Measurements from ENCODE around the gene PARVB. TPM values are rescaled to one million over a fixed set of nuclear protein-coding genes. Genes with fewer than 3 reads are reported as not detected.

PARVB gene
- total RNA-seq, 5 donors from 2014 or later (not counting 1 experiment from before 2014, with no cell fraction given): 5.9 to 13.8 (median 8.2) TPM

DNA sequence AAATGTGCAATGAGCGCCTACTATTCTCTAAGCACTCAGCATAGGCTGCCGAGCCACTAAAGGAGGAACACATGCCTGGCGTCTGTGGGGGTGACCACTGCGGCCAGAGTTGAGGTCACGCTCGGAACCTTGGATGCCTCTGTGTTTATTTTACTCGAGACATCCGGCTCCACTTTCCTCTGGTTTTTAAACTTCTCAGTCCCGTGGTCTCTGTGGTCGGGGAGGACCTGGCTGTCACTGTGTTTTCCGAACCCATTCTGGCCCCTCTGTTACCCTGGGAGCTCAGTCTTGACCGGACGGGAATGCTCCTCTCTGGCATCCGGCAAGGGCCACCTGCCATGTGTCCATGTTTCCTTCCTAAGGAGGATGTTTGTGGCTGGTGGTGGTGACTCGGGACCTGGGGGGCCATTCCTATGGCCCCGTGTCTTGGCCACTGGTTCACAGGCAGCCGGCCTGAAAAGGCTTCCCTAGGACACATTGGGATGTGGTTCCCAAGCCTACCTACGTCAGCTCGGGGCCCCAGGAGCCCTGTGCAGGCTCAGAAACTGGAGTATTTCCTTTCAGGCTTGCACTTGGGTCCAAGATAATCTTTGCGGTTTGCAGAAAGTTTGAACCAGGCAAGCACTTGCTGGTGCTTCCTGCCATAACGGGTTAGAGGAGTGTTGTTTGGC is 109.9 kb downstream of the PARVB start:
- Histone ChIP-seq H3K4me3 (ENCODE audit: control insufficient read depth in 1 of 2, extremely low read depth in 1 of 2, low read length in 1 of 2) (no peak overlapping the region), H3K27me3 (replicated peaks in 1 of 2; ENCODE audit: control insufficient read depth in 2 of 2, extremely low read depth in 1 of 2, insufficient read depth in 2 of 2, low read length in 1 of 2) (peaks cover 0 to 8% of the 10 kb centered on the region in 2 experiments), H3K27ac (ENCODE audit: low read length) (no peak overlapping the region), H3K4me1 (ENCODE audit: control insufficient read depth in 1 of 2, extremely low read depth in 1 of 2, insufficient read depth in 2 of 2, low read length in 2 of 2) (peaks cover 0 to 5% of the 10 kb centered on the region in 2 experiments), H3K9me3 (no peaks in the 10 kb centered on the region), H3K36me3 (ENCODE audit: control insufficient read depth in 2 of 2, extremely low read depth in 1 of 2, insufficient read depth in 1 of 2, low read length in 1 of 2) (peaks cover 0 to 10% of the 10 kb centered on the region in 2 donors)
- ChIA-PET CTCF (interaction anchor here in 1 of 2 donors (0.9 kb wide), 1 partner anchor 91 kb away, joined by 4 read pairs; no protein-coding TSS in a partner anchor), POLR2A (no interaction called here)
- no peak for DNase-seq
- Mint-ChIP-seq H3K4me1 (peaks cover 4 to 11% (median 10%) of the 10 kb centered on the region in 3 donors), H3K27ac (no peak overlapping the region), H3K4me3 (no peak overlapping the region), H3K27me3 (peaks cover 13 to 19% of the 10 kb centered on the region in 2 donors), H3K36me3 (peaks cover 36% of the 10 kb centered on the region), H3K9me3 (peaks cover 13 to 15% (median 13%) of the 10 kb centered on the region in 3 donors)
- no peak for ATAC-seq (replicated peaks in 1 of 4)
- WGBS (ENCODE audit: insufficient coverage): 54% methylated on average over 20 of the region's 21 CpGs

DNA sequence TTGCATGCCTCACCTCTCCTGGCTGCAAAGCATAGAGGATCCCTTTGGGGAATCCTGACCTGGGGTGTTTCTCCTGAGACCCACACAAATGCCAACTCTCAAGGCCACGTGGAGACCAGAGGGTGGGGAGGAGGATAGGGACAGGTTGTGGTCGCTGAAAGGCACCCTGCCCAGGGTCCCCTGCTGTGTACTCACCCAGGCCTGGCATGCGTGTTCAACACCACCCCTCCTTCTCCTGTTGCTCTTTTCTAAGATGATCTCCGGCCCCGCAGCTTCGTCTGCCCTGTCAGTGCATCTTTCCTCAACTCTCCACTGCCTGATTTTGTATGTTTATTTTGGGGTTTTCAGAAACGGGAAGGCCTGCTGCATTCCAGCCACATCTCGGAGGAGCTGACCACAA is 112.0 kb downstream of the PARVB start:
- Mint-ChIP-seq H3K27me3 (peaks cover 9 to 19% of the 10 kb centered on the region in 2 donors), H3K9me3 (peaks cover 13 to 15% (median 13%) of the 10 kb centered on the region in 3 donors), H3K4me1 (peaks cover 3 to 5% (median 4%) of the 10 kb centered on the region in 3 donors), H3K4me3 (no peak overlapping the region), H3K27ac (no peak overlapping the region), H3K36me3 (peaks cover 39% of the 10 kb centered on the region)
- 100% methylated on average over 1 of the region's 8 CpGs for WGBS (ENCODE audit: insufficient coverage)
- H3K9me3 ChIP-seq: no peaks in the 10 kb centered on the region
- ChIA-PET POLR2A (no interaction called here), CTCF (no interaction called here)
- ATAC-seq (replicated peaks in 1 of 4): no peak
- peaks cover 0 to 10% of the 10 kb centered on the region in 2 donors for H3K36me3 ChIP-seq (ENCODE audit: control insufficient read depth in 2 of 2, extremely low read depth in 1 of 2, insufficient read depth in 1 of 2, low read length in 1 of 2)
- H3K27ac ChIP-seq (ENCODE audit: low read length): no peak overlapping the region
- peaks cover 0 to 5% of the 10 kb centered on the region in 2 experiments for H3K4me1 ChIP-seq (ENCODE audit: control insufficient read depth in 1 of 2, extremely low read depth in 1 of 2, insufficient read depth in 2 of 2, low read length in 2 of 2)
- no peak for DNase-seq
- no peak overlapping the region for H3K4me3 ChIP-seq (ENCODE audit: control insufficient read depth in 1 of 2, extremely low read depth in 1 of 2, low read length in 1 of 2)
- H3K27me3 ChIP-seq (replicated peaks in 1 of 2; ENCODE audit: control insufficient read depth in 2 of 2, extremely low read depth in 1 of 2, insufficient read depth in 2 of 2, low read length in 1 of 2): peaks cover 0 to 8% of the 10 kb centered on the region in 2 experiments

DNA sequence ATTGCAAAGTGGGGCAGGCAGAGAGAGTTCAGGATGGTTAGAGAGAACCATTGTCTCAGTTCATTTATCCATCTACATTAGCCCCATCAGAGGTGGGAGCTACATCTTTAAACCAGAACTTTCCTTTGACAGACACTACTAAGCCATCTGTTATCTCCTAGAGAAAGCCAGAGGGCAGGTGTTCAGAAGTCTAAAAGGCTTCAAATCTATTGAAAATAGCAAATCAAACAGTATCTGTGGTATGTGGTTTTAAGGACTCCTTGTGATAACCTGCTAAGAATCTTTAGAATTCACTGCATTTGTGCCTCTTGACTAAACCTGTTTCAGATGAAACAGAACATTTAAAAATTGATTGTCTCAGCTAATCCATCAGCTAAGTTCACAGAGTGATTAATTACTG is 112.7 kb downstream of the PARVB start:
- Histone ChIP-seq H3K36me3 (ENCODE audit: control insufficient read depth in 2 of 2, extremely low read depth in 1 of 2, insufficient read depth in 1 of 2, low read length in 1 of 2) (peaks cover 0 to 10% of the 10 kb centered on the region in 2 donors), H3K4me3 (ENCODE audit: control insufficient read depth in 1 of 2, extremely low read depth in 1 of 2, low read length in 1 of 2) (no peak overlapping the region), H3K27ac (ENCODE audit: low read length) (no peak overlapping the region), H3K4me1 (ENCODE audit: control insufficient read depth in 1 of 2, extremely low read depth in 1 of 2, insufficient read depth in 2 of 2, low read length in 2 of 2) (peaks cover 0 to 5% of the 10 kb centered on the region in 2 experiments), H3K9me3 (no peaks in the 10 kb centered on the region), H3K27me3 (replicated peaks in 1 of 2; ENCODE audit: control insufficient read depth in 2 of 2, extremely low read depth in 1 of 2, insufficient read depth in 2 of 2, low read length in 1 of 2) (peaks cover 0 to 8% of the 10 kb centered on the region in 2 experiments)
- DNase-seq (no peak), ATAC-seq (replicated peaks in 1 of 4) (no peak)
- Mint-ChIP-seq H3K27me3 (peaks cover 9 to 15% of the 10 kb centered on the region in 2 donors), H3K4me1 (peaks cover 3 to 5% (median 4%) of the 10 kb centered on the region in 3 donors), H3K27ac (no peak overlapping the region), H3K9me3 (peaks cover 13 to 15% (median 13%) of the 10 kb centered on the region in 3 donors), H3K4me3 (no peak overlapping the region), H3K36me3 (peaks cover 39% of the 10 kb centered on the region)
- ChIA-PET CTCF (no interaction called here), POLR2A (no interaction called here)

DNA sequence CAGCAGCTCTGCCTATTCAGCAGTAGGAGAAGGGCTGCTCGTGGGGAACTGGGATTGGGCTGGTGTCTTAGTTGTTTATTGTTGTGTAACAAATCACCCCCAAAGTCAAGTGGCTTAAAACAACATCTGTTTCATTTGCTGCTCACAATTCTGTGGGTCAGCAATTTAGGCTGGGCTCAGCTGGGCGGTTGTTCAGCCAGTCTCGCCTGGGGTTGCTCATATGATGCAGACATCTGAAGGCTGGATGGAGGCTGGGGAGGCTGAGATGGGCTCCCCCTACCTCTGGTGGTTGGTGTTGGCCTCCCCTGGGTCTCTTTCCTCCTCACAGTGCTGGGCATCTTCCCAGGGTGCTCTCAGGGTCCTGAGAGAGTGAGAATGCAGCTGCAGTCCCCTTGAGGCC is 113.3 kb downstream of the PARVB start:
- POLR2A ChIA-PET: no interaction called here
- peaks cover 39% of the 10 kb centered on the region for H3K36me3 Mint-ChIP-seq
- H3K27ac Mint-ChIP-seq: no peak overlapping the region
- WGBS (ENCODE audit: insufficient coverage): no CpG with 5 or more reads among the region's 3 CpGs
- Histone ChIP-seq H3K4me1 (ENCODE audit: control insufficient read depth in 1 of 2, extremely low read depth in 1 of 2, insufficient read depth in 2 of 2, low read length in 2 of 2) (peaks cover 0 to 5% of the 10 kb centered on the region in 2 experiments), H3K27ac (ENCODE audit: low read length) (no peak overlapping the region), H3K9me3 (no peaks in the 10 kb centered on the region), H3K36me3 (ENCODE audit: control insufficient read depth in 2 of 2, extremely low read depth in 1 of 2, insufficient read depth in 1 of 2, low read length in 1 of 2) (peaks cover 0 to 10% of the 10 kb centered on the region in 2 donors), H3K4me3 (ENCODE audit: control insufficient read depth in 1 of 2, extremely low read depth in 1 of 2, low read length in 1 of 2) (no peak overlapping the region), H3K27me3 (replicated peaks in 1 of 2; ENCODE audit: control insufficient read depth in 2 of 2, extremely low read depth in 1 of 2, insufficient read depth in 2 of 2, low read length in 1 of 2) (peaks cover 0 to 8% of the 10 kb centered on the region in 2 experiments)
- DNase-seq (no peak), ATAC-seq (replicated peaks in 1 of 4) (no peak)
- no peak overlapping the region for H3K4me3 Mint-ChIP-seq
- H3K4me1 Mint-ChIP-seq: peaks cover 3 to 5% (median 4%) of the 10 kb centered on the region in 3 donors
- H3K27me3 Mint-ChIP-seq: peaks cover 9 to 15% of the 10 kb centered on the region in 2 donors
- H3K9me3 Mint-ChIP-seq: peaks cover 13 to 15% (median 13%) of the 10 kb centered on the region in 3 donors
- CTCF ChIA-PET: no interaction called here

DNA sequence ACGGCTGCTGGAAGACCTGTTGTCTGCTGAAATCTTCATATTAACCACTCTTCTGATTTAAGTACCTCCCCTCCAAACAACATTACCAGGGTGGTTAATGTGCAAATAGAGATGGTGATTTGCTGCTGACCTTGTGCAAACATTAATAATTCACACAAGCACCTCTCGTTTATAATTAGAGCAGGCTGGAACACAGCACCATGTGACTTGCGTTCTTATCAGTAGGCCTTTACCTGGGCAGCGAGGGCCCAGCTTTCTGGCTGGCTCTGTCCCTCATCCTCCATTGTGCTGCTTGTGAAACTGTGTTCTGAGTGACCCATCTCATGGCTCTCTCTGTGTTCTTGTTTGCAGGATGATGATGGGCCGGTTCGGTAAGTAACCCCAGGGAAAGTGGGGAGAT is 115.7 kb downstream of the PARVB start:
- no peak overlapping the region for H3K4me3 ChIP-seq (ENCODE audit: control insufficient read depth in 1 of 2, extremely low read depth in 1 of 2, low read length in 1 of 2)
- H3K36me3 ChIP-seq (ENCODE audit: control insufficient read depth in 2 of 2, extremely low read depth in 1 of 2, insufficient read depth in 1 of 2, low read length in 1 of 2): peaks cover 0 to 10% of the 10 kb centered on the region in 2 donors
- Mint-ChIP-seq H3K36me3 (peaks cover 32% of the 10 kb centered on the region), H3K4me3 (no peak overlapping the region), H3K27me3 (peaks cover 5 to 9% of the 10 kb centered on the region in 2 donors), H3K27ac (no peak overlapping the region), H3K9me3 (peaks cover 13 to 15% (median 13%) of the 10 kb centered on the region in 3 donors), H3K4me1 (peaks cover 0 to 4% (median 0%) of the 10 kb centered on the region in 3 donors)
- H3K27ac ChIP-seq (ENCODE audit: low read length): no peak overlapping the region
- no peaks in the 10 kb centered on the region for H3K27me3 ChIP-seq (replicated peaks in 1 of 2; ENCODE audit: control insufficient read depth in 2 of 2, extremely low read depth in 1 of 2, insufficient read depth in 2 of 2, low read length in 1 of 2)
- CTCF ChIA-PET: no interaction called here
- 97% methylated on average over 5 of the region's 6 CpGs for WGBS (ENCODE audit: insufficient coverage)
- POLR2A ChIA-PET: no interaction called here
- H3K9me3 ChIP-seq: no peaks in the 10 kb centered on the region
- no peak for DNase-seq
- no peak for ATAC-seq (replicated peaks in 1 of 4)
- H3K4me1 ChIP-seq (ENCODE audit: control insufficient read depth in 1 of 2, extremely low read depth in 1 of 2, insufficient read depth in 2 of 2, low read length in 2 of 2): no peaks in the 10 kb centered on the region

DNA sequence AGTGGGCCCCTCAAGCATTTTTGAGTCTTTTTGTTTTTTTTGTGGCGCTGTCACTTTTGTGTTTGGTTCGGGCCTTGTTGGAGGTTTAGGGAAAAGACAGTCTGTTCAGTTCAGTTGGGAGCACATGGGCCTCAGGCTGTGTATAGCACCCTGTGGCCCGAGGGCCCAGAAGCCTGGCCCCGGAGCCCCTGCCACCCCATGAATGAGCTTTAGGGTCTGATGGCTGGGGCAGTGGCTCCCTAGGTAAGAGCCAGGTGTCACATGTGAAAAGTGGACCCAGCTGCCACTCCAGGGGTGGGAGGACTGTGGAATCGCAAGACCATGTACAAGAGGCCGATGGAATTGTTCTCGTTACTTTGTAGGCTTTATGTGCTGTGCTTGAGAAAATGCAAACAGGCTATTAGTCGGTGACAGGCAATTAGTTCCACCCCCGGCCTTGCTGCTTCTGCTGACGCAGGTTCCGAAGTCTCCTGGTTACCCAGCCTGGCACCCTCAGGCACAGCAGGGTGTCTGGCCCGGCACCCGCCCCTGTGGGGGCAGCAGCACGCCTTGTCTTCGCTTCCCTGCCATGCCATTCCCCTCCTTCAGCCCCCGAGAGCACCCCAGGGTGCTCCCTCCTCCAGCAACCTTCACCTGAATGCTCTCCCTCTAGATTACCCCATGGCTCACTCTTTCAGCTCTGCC is 118.5 kb downstream of the PARVB start:
- Histone ChIP-seq H3K4me1 (ENCODE audit: control insufficient read depth in 1 of 2, extremely low read depth in 1 of 2, insufficient read depth in 2 of 2, low read length in 2 of 2) (no peaks in the 10 kb centered on the region), H3K9me3 (no peaks in the 10 kb centered on the region), H3K4me3 (ENCODE audit: control insufficient read depth in 1 of 2, extremely low read depth in 1 of 2, low read length in 1 of 2) (no peak overlapping the region), H3K27ac (ENCODE audit: low read length) (no peak overlapping the region), H3K27me3 (replicated peaks in 1 of 2; ENCODE audit: control insufficient read depth in 2 of 2, extremely low read depth in 1 of 2, insufficient read depth in 2 of 2, low read length in 1 of 2) (peaks cover 0 to 1% of the 10 kb centered on the region in 2 experiments), H3K36me3 (ENCODE audit: control insufficient read depth in 2 of 2, extremely low read depth in 1 of 2, insufficient read depth in 1 of 2, low read length in 1 of 2) (no peaks in the 10 kb centered on the region)
- Mint-ChIP-seq H3K27ac (no peak overlapping the region), H3K9me3 (peaks cover 2 to 4% (median 4%) of the 10 kb centered on the region in 3 donors), H3K4me3 (no peak overlapping the region), H3K4me1 (no peaks in the 10 kb centered on the region), H3K36me3 (peaks cover 10% of the 10 kb centered on the region), H3K27me3 (no peaks in the 10 kb centered on the region)
- ChIA-PET POLR2A (no interaction called here), CTCF (no interaction called here)
- WGBS (ENCODE audit: insufficient coverage): 92% methylated on average over 16 of the region's 16 CpGs
- ATAC-seq (replicated peaks in 1 of 4) (no peak), DNase-seq (no peak)

All from T-cell (primary cell).